GM18907 (cell line): Measurements from ENCODE around the gene PRODH2.
"Not testable (repeated sequence)": the region's sequence is repeated elsewhere in the genome, so short reads cannot be mapped to it uniquely, and the experiment has no call there.

ENCODE experiments used
- ATAC-seq: cut with Tn5 transposase; IDR thresholded peaks from one replicate; pipeline ENCODE4 v1.9.1; 2021; ENCODE audit warnings: mild to moderate bottlenecking, moderate library complexity; ENCODE audit not compliant: unreplicated experiment

The PRODH2 gene

GRCh38 chr19:35796645-35797542 lies 15.8 kb downstream of the PRODH2 start:
- no peak for ATAC-seq

GRCh38 chr19:35795564-35795963 lies 17.1 kb downstream of the PRODH2 start:
- not testable (repeated sequence) for ATAC-seq

- no peak for ATAC-seq
Observed at GRCh38 chr19:35793381-35794165, 19.1 kb downstream of the PRODH2 start.

- ATAC-seq: no peak
Observed at GRCh38 chr19:35792888-35793287, 19.8 kb downstream of the PRODH2 start.

GRCh38 chr19:35792312-35792711 lies 20.3 kb downstream of the PRODH2 start:
- no peak for ATAC-seq

- ATAC-seq: no peak
Observed at GRCh38 chr19:35791814-35792279, 20.8 kb downstream of the PRODH2 start.

- ATAC-seq: no peak
Observed at GRCh38 chr19:35790981-35791813, 21.4 kb downstream of the PRODH2 start.

GRCh38 chr19:35789978-35790944 lies 22.4 kb downstream of the PRODH2 start:
- no peak for ATAC-seq

- no peak for ATAC-seq
Observed at GRCh38 chr19:35789195-35789977, 23.3 kb downstream of the PRODH2 start.

- no peak for ATAC-seq
Observed at GRCh38 chr19:35788205-35788960, 24.3 kb downstream of the PRODH2 start.

GRCh38 chr19:35787227-35787799 lies 25.3 kb downstream of the PRODH2 start:
- ATAC-seq: no peak

- ATAC-seq: no peak
Observed at GRCh38 chr19:35786299-35787160, 26.1 kb downstream of the PRODH2 start.

GRCh38 chr19:35785339-35785627 lies 27.4 kb downstream of the PRODH2 start:
- ATAC-seq: no peak

GRCh38 chr19:35784503-35785338 lies 27.9 kb downstream of the PRODH2 start:
- no peak for ATAC-seq

GRCh38 chr19:35783469-35784434 lies 28.9 kb downstream of the PRODH2 start:
- ATAC-seq: no peak
